GM18861 (cell line): ENCODE measurements around the gene UPK3BL1.

Experiments used
- ATAC-seq: cut with Tn5 transposase; IDR thresholded peaks from one replicate; pipeline ENCODE4 v1.9.1; 2021; ENCODE audit not compliant: unreplicated experiment

The UPK3BL1 gene

GRCh38 chr7:102589857-102590256, 52.7 kb downstream of the UPK3BL1 start:
- ATAC-seq = peak; percentile 37
